Epithelial cell of esophagus (primary cell): ENCODE measurements around the gene HPCAL4.

Source experiments
- DNase-seq: peaks from one replicate; pipeline ENCODE4 v3.0.0; 2010; ENCODE audit warnings: low read depth
- H3K4me3 ChIP-seq: 2 replicates; pipeline ENCODE4 v1.5.1; 2011; ENCODE audit warnings: mild to moderate bottlenecking, low read length, control low read depth
- TF ChIP-seq, protein P1 (sequence below): IDR thresholded peaks from 2 replicates; pipeline ENCODE4 v1.5.1; 2011; ENCODE audit warnings: low read depth, mild to moderate bottlenecking, low read length, control low read depth, inconsistent platforms; ENCODE audit not compliant: insufficient read depth; ENCODE audit errors: missing control alignments

HPCAL4 gene

DNA sequence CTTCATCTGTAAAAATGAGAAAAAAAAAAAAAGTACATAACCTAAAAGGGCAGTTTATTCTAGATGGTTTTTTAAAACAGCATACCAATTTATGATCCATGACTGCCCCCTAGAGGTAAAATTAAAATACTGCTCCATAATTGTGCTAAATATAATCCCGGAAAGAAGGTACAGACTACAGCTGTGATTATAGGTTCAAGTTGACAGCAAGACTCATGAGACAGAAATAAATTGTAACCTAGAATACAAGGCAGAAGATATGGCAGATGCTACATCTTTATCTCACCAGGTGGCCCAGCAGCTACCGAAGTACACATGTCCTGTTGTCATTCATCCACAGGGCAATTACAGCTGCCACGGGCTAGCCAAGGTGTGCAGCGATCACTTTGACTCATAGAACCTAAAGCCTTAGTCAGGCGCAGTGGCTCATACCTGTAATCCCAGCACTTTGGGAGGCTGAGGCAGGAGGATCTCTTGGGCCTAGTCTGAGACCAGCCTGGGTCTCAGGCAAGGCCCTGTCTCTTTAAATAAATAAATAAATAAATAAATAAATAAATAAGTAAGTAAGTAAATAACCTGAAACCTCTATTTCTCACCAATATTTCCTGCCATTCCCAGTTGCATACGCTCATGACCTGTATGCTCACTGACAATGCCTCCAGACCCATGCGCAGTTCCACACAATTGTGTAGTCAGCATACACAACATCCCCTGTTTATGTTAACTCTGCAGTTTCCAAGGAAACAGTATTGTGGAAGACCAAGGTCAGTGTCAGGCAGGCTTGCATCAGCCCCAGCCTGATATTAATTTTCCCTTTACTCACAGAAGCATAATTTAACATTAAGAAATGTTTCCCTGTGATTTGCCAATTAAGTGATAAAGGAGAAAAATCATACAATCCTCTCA, 29.1 kb upstream of the HPCAL4 start:
- no peak overlapping the region for H3K4me3 ChIP-seq
- TF ChIP-seq, protein P1, sequence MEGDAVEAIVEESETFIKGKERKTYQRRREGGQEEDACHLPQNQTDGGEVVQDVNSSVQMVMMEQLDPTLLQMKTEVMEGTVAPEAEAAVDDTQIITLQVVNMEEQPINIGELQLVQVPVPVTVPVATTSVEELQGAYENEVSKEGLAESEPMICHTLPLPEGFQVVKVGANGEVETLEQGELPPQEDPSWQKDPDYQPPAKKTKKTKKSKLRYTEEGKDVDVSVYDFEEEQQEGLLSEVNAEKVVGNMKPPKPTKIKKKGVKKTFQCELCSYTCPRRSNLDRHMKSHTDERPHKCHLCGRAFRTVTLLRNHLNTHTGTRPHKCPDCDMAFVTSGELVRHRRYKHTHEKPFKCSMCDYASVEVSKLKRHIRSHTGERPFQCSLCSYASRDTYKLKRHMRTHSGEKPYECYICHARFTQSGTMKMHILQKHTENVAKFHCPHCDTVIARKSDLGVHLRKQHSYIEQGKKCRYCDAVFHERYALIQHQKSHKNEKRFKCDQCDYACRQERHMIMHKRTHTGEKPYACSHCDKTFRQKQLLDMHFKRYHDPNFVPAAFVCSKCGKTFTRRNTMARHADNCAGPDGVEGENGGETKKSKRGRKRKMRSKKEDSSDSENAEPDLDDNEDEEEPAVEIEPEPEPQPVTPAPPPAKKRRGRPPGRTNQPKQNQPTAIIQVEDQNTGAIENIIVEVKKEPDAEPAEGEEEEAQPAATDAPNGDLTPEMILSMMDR, result peak; percentile 43
- peak; percentile 73 for DNase-seq

DNA sequence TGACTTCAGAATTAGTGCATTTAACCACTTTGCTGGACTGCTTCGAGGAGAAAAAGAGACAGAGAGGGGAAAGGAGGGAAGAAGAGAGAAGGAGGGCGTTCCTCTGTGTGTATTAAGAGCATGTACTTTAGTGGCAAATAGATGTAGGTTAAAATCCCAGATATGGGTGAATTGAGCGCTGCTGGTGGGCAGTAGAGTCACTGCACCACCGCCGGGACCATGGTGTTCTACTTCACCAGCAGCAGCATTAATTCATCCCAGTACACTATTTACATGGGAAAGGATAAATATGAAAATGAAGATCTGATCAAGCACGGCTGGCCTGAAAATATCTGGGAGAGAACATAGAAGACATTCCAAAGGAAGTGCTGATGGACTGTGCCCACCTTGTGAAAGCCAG, 26.6 kb upstream of the HPCAL4 start:
- no peak for DNase-seq

DNA sequence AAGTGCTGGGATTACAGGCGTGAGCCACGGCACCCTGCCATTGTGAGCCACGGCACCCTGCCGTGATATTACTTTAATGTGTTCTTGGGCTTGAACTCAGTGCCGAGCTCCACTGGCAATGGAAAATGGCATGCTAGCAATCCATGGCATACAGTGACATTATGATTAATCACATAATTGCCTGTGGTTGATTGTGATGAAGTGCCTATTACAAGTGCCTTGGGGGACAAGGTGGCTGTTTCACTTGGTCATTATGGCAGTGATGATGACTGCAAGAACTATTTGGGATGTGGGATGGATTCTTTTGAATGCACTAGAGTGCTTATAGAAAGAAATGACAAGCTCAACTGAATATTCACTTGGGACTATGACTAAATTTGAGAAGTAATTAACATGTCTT, 22.3 kb upstream of the HPCAL4 start:
- TF ChIP-seq, protein P1, result no peak
- no peak overlapping the region for H3K4me3 ChIP-seq
- no peak for DNase-seq

More for the DNA sequence above, 26.6 kb upstream of the HPCAL4 start:
- TF ChIP-seq, protein P1, result no peak
- H3K4me3 ChIP-seq, result no peak overlapping the region

DNA sequence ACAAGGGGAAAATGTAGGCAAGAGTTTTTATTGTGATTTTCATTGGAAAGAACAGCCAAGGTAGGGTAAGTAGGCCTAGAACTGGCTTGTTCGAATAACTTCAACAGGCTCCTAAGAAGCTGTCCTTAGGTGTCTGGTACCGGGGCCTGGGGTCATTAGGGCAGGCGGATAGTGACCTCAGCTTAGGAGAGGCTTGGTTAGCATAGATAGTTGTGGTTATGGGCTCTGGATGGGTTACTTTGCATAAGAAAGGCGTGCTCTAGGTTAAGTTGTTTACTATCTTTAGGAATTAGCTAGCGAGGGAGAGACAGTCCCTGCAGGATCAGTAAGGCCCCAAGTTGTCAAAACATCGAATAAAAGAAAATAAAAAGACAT, 20.7 kb upstream of the HPCAL4 start:
- DNase-seq, result no peak
- TF ChIP-seq, protein P1, result no peak
- H3K4me3 ChIP-seq, result no peak overlapping the region

DNA sequence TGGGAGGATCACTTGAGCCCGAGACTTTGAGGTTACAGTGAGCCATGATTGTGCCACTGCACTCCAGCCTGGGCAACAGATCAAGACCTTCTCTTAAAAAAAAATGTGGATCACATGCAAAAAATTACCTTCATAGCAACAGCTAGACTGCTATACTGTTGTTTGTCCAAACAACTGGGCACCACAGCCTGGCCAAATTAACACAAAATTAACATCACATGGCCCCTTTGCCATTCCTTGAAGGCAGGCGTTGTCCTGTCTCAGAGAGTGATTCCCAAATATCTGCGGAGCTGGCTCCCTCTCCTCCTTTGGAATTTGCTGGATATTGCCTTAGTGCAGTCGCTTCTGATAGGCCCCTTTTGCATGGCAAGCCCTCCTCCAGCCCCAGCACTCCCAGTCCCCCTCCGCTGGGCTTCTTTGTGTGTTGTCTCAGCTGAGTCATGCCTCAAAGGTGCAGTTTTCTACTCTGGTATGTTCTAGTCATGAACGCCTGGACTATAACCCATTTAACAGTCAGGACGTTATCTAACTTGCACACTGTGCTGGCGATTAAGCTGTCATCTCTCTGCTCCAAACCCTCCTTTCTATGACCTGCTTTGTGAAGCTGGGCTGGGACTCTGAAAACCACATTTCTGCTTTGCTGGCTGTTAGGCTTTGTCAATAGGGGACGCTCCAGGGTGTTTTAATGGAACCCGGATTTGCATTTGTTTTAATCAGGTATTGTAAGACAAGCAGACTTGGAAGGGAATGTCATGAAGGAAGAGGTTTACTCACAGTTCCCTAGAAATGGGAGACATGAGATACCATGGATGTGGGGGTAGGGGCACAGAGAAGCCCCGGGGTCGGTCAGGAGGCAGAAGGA, 20.1 kb upstream of the HPCAL4 start:
- no peak overlapping the region for H3K4me3 ChIP-seq
- no peak for DNase-seq
- TF ChIP-seq, protein P1, result no peak

DNA sequence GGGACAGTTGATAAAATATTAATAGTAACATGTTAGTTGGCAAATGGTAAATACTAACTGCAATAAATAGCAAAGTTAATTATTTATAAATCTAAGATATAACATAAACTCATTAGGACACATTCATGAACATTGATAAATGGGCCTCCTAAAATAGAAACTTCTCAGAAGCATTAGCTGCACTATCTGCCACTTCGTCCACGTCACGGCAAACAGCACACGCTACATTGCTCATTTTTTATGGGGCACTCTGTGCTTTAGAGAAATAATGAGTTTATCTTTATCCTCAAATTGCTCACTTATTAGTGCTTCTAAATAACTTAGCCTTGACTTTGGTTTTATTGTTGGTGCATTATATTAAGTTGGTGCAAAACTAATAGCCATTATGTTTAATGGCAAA, 16.3 kb upstream of the HPCAL4 start:
- no peak overlapping the region for H3K4me3 ChIP-seq
- DNase-seq, result no peak
- TF ChIP-seq, protein P1, result no peak
